CD4-positive, alpha-beta T cell treated with Interleukin-4 for 4 hours (primary cell): ENCODE data around the gene BEND7.
"Not testable (repeated sequence)": the region's sequence is repeated elsewhere in the genome, so short reads cannot be mapped to it uniquely, and the experiment has no call there.

Source experiments
- DNase-seq: peaks from one replicate; pipeline ENCODE4 v3.0.0-alpha.2; 2020

BEND7 gene, protein sequence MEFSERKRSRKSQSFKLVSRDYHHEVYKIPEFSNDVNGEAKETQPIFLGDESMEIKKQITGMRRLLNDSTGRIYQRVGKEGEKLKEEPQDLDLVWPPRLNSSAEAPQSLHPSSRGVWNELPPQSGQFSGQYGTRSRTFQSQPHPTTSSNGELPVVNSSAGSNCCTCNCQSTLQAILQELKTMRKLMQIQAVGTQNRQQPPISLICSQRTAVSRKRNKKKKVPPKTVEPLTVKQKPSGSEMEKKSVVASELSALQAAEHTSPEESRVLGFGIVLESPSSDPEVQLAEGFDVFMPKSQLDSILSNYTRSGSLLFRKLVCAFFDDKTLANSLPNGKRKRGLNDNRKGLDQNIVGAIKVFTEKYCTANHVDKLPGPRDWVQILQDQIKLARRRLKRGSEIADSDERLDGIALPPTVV

DNA sequence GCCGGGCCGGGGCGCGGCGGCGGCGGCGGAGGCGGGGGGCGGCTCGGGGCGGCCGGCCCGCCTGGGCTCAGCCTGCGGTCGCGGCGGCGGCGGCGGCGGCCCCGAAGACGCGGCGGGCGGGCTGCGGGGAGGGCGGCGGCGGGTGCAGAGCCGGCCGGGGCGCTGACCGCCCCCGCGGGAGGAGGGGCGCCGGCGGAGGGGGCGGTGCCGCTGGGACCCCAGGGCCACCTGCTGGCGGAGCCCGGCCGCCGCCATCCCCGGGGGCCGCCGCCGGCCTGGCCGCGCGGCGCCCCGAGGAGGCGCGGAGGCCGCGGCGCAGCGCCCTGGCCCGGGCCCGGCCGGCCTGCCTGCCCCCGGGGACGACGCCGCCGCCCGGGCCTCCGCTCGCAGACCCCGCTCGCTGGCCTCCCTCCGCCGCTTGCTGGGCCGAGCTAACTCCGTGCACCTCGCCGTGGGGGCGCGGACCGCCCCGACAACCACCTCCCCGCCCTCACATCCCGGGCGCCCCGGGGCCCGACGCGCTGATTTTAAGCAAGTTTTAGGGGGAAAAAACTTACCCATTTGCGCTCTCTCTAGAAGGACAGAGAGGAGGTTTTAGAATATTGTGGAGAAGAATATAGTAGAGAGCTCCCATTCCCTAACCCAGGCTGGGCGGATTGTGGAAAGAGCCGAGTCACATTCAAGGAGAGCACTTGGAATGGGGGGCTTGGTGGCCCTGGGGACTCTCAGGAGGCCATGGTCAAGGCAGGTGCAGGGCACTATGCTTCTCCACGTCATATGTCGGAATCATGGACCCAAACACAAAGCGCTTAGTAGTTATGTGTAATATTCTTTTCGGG is at the start of gene BEND7:
TSS of gene BEND7 (minus strand) at position 140 of the 839 bp plus-strand sequence. CDS start 481 bp downstream, outside the sequence.
- DNase-seq = no peak

GRCh38 chr10:13573960-13574359 is 45.1 kb upstream of the BEND7 start:
- DNase-seq = no peak

- no peak for DNase-seq
Measured at GRCh38 chr10:13571541-13571940, 42.7 kb upstream of the BEND7 start.

GRCh38 chr10:13567030-13567429 is 38.2 kb upstream of the BEND7 start:
- no peak for DNase-seq

- DNase-seq = no peak
Measured at GRCh38 chr10:13564576-13564975, 35.8 kb upstream of the BEND7 start.

- no peak for DNase-seq
Measured at GRCh38 chr10:13563481-13564445, 34.9 kb upstream of the BEND7 start.

DNA sequence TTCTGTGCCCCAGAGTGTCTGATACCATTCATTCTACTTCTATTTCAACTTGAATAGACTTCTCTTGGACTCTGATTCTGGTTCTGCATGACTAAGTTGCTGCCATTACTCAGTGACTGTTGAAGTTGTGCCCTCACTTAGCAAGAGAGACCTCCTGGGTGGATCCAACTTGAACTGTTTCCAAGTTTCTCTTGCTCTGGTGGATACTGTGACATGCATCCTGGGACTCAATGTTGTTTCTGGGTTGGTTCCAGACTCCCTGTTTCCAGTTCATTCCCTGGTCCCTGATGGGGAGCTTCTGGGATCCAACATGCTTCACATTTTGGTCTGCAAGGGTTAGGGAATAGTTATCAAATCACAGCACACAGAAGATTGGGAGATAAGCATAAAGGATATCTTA is 31.8 kb upstream of the BEND7 start:
- no peak for DNase-seq

- DNase-seq = no peak
Measured at GRCh38 chr10:13559124-13559700, 30.4 kb upstream of the BEND7 start.

GRCh38 chr10:13555884-13556510 is 27.2 kb upstream of the BEND7 start:
- DNase-seq = no peak

DNA sequence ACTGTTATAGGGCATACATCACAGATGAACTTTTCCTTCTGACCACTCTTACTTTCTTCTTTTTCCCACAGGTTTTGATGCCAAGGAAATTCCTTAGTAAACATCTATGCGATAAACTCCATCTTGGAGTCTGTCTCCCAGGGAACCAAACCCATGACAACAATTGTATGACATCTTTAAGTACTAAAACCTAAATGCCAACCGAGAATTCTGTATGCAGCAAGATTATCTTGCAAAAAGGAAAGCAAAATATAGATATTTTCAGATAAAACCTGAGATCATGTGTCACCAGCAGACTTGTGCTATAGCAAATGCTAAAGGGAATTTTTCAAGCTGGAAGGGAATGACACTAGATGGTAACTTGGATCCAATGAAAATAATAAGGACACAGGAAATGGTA is 22.0 kb upstream of the BEND7 start:
- DNase-seq = no peak

DNA sequence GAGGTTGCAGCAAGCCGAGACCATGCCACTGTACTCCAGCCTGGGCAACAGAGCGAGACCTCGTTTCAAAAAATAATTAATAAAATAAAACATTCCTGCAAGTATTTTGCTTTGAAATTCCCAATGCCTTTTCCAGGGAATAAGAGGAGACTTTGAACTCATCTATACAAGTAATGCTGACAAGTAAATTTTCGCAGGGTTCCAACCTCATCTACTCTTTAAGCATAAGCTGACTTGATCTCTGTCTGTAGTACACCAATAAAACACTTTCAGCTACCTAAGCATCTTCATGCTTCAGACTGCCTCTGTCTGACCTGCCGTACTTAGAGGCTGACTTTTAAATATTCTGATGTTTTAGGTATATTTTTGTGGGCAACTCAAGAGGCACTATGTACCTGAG is 13.7 kb upstream of the BEND7 start:
- DNase-seq = no peak

DNA sequence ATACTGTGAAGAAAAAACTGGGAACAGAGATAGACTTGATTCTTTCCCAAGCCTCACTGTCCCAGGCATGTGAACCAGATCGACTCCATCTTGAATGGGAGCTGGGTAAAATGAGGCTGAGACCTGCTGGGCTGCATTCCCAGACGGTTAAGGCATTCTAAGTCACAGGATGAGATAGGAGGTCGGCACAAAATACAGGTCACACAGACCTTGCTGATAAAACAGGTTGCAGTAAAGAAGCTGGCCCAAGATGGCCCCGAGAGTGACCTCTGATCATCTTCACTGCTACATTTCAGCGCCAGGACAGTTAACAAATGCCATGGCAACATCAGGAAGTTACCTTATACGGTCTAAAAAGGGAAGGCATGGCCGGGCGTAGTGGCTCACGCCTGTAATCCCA is 9.2 kb upstream of the BEND7 start:
- not testable (repeated sequence) for DNase-seq

GRCh38 chr10:13536674-13537366 is 8.0 kb upstream of the BEND7 start:
- no peak for DNase-seq

- no peak for DNase-seq
Measured at GRCh38 chr10:13535346-13535745, 6.5 kb upstream of the BEND7 start.

GRCh38 chr10:13529714-13529973 is 830 bp upstream of the BEND7 start:
- DNase-seq = no peak

- DNase-seq = no peak
Measured at GRCh38 chr10:13528123-13528874, 515 bp downstream of the BEND7 start.

GRCh38 chr10:13527864-13528122 is 1.0 kb downstream of the BEND7 start:
- no peak for DNase-seq

DNA sequence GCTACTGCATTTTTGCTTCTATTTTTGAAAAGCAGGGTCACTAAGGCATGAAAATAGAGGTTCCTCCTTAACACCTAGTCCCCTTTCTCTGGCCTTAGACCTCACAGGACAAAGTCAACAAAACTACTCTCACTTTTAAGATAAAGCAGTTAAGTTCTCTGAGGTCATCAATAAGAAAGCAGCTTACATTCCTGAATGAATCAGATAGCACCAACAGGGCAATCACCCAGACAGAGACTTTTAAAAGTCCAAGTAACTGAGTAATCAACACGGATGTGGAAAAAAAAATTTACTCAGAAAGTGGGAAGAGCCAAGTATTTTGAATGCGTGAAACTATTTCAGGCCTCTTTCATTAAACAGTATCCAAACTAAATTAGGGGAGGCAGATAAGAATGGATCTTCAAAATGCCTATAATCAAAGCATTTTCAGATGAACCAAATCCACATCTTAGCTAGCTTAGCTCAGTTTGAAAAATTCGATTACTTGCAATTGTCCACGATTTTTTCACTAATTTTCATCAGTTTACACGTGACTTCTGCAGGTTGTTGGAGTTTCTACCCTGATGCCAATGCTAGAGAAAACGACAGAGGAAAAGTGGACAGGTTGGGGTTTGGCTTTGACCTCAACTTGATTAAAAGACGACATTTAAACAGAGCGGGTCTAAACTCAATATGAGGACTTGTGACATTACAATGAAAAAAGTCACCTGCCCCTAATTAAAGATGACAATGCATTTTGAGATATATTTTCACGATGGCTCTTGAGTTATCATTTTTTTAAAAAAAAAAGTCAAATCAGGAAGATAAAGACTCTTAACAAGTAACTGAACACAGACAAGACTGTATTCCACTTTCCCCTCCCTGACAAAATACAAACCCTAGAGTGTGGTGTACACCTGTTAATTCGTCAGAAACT is 1.6 kb downstream of the BEND7 start:
- no peak for DNase-seq

GRCh38 chr10:13525663-13526062 is 3.2 kb downstream of the BEND7 start:
- DNase-seq = no peak

DNA sequence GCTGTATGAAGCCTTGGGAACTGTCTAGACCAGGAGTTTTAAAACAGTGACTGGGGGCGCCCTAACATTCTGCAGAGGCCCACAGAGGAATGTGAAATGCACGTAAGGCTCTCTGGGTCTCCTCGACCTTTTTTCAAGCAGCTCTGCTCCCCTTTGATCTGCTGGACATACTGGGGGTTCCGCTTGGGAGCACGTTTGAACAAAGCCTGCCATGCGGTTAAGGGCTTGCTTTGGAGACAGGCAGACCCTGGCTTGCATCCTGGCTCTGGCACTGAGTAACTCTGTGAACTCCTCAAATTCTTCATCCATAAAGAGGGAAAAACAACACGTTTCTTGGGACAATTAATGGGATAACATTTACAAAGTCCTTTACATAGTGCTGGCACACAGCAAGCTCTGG is 7.8 kb downstream of the BEND7 start:
- no peak for DNase-seq
